Ishikawa (cell line): Measurements from ENCODE around the gene NPLOC4.

ENCODE experiments used
- CEBPB ChIP-seq: IDR thresholded peaks from 2 replicates; pipeline ENCODE4 v1.6.1; 2012
- CREB1 ChIP-seq: IDR thresholded peaks from 2 replicates; pipeline ENCODE4 v1.6.1; 2012; ENCODE audit warnings: low read depth
- EGR1 ChIP-seq: IDR thresholded peaks from 2 replicates; pipeline ENCODE4 v1.6.1; 2012
- EP300 ChIP-seq: IDR thresholded peaks from 2 replicates; pipeline ENCODE4 v1.6.1; 2012; ENCODE audit warnings: borderline replicate concordance
- FOXM1 ChIP-seq: IDR thresholded peaks from 2 replicates; pipeline ENCODE4 v1.6.1; 2012; ENCODE audit warnings: low read depth, borderline replicate concordance
- MAX ChIP-seq: IDR thresholded peaks from 2 replicates; pipeline ENCODE4 v1.6.1; 2012
- NFIC ChIP-seq: IDR thresholded peaks from 2 replicates; pipeline ENCODE4 v1.6.1; 2012
- RAD21 ChIP-seq: IDR thresholded peaks from 2 replicates; pipeline ENCODE4 v1.6.1; 2012; ENCODE audit warnings: low read depth
- REST ChIP-seq: IDR thresholded peaks from 2 replicates; pipeline ENCODE4 v1.6.1; 2012; ENCODE audit warnings: low read depth, mild to moderate bottlenecking
- TAF1 ChIP-seq: IDR thresholded peaks from 2 replicates; pipeline ENCODE4 v1.6.1; 2012; ENCODE audit warnings: low read depth, mild to moderate bottlenecking
- TCF12 ChIP-seq: IDR thresholded peaks from 2 replicates; pipeline ENCODE4 v1.6.1; 2012; ENCODE audit warnings: low read depth
- TEAD4 ChIP-seq: IDR thresholded peaks from 2 replicates; pipeline ENCODE4 v1.6.1; 2012
- USF1 ChIP-seq: IDR thresholded peaks from 2 replicates; pipeline ENCODE4 v1.6.1; 2012
- YY1 ChIP-seq: IDR thresholded peaks from 2 replicates; pipeline ENCODE4 v1.6.1; 2012; ENCODE audit warnings: low read depth
- ZBTB7A ChIP-seq: IDR thresholded peaks from 2 replicates; pipeline ENCODE4 v1.6.1; 2012; ENCODE audit warnings: low read depth

The NPLOC4 gene

GRCh38 chr17:81529437-81529803 lies 107.5 kb downstream of the NPLOC4 start:
- TF ChIP-seq USF1: no peak
- no peak for TF ChIP-seq ZBTB7A
- TF ChIP-seq CEBPB: no peak
- no peak for TF ChIP-seq TEAD4
- no peak for TF ChIP-seq TCF12
- no peak for TF ChIP-seq YY1
- no peak for TF ChIP-seq MAX
- no peak for TF ChIP-seq TAF1
- no peak for TF ChIP-seq NFIC
- no peak for TF ChIP-seq RAD21
- TF ChIP-seq REST: no peak
- TF ChIP-seq EGR1: no peak
- TF ChIP-seq CREB1: no peak
- no peak for TF ChIP-seq FOXM1
- no peak for TF ChIP-seq EP300

GRCh38 chr17:81528651-81529436 lies 108.1 kb downstream of the NPLOC4 start:
- no peak for TF ChIP-seq NFIC
- no peak for TF ChIP-seq TAF1
- TF ChIP-seq CREB1: no peak
- TF ChIP-seq EGR1: no peak
- TF ChIP-seq CEBPB: no peak
- no peak for TF ChIP-seq REST
- TF ChIP-seq YY1: no peak
- TF ChIP-seq FOXM1: no peak
- no peak for TF ChIP-seq EP300
- no peak for TF ChIP-seq RAD21
- TF ChIP-seq ZBTB7A: no peak

GRCh38 chr17:81528384-81528650 lies 108.6 kb downstream of the NPLOC4 start:
- TF ChIP-seq TEAD4: no peak
- TF ChIP-seq YY1: no peak
- TF ChIP-seq EP300: no peak

GRCh38 chr17:81527591-81528383 lies 109.1 kb downstream of the NPLOC4 start, which contains the start of gene FSCN2:
Gene FSCN2 (plus strand): TSS chr17:81528377. CDS start chr17:81528532, 155 bp downstream.
- TF ChIP-seq RAD21: no peak
- TF ChIP-seq TCF12: peak; percentile 41; the same call in 1 of the 2 replicates
- peak; percentile 71 for TF ChIP-seq ZBTB7A
- no peak for TF ChIP-seq USF1
- TF ChIP-seq YY1: no peak

- TF ChIP-seq TCF12 (no peak), EGR1 (no peak), MAX (no peak), TAF1 (no peak), EP300 (no peak), FOXM1 (no peak), RAD21 (no peak), REST (no peak)
These were observed 110.0 kb downstream of the NPLOC4 start for GRCh38 chr17:81526662-81527571.
